Stimulated activated CD4-positive, alpha-beta T cell treated with anti-CD3 and anti-CD28 coated beads, Interleukin-4, amount 100 ng/mL, for 1 hour (primary cell): ENCODE measurements around the gene RRM1.
"Not testable (repeated sequence)": the region's sequence is repeated elsewhere in the genome, so short reads cannot be mapped to it uniquely, and the experiment has no call there.

Experiments
- DNase-seq: peaks from one replicate; pipeline ENCODE4 v3.0.0-alpha.2; 2020

RRM1 gene

DNA sequence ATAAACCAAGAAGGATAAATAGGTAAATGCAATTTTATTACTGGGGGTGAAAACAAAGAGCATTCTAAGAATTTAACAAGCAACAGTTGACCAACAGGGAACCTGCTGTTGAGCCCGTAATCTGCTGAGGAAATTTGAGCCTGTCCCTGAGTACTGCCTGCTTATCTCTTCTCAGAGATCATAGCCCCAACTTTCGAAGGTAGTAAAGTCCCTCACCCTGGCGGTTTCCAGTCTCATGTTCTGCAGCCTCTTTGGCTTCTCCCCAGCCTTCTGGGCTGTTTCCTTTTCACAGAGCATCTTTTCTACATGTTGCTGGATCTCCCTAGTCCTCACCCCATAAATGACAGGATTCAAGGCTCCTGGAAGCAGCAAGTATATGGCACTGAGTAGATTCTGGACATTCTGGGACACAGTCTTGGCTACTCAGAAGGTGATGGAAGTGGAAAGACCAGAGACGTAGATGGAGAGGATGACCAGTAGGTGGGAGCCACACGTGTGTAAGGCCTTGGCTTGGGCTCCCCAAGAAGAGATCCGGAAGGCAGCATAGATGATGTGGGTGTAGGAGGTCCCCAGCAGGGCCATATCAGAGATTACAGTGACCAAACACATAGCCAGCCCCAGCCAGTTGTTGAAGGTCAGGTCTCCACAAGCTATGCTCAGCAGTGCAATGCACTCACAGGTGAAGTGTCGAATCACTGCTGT lies 51.6 kb downstream of the RRM1 start:
- no peak for DNase-seq

DNA sequence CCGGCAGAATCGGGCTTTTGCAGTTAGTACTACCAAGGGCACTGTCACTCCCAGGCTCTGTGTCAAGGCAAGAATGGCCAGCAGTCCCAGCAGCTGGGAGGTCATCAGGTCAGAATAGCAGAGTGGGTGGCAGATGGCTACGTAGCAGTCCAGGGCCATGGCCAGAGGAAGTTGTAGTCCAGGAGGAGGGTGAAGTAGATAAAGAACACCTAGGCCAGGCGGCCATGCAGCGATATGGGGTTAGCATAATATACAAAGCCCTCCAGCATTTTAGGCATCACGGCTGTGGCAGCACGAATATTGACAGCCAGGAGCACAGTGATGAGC lies 52.1 kb downstream of the RRM1 start:
- DNase-seq, result no peak

DNA sequence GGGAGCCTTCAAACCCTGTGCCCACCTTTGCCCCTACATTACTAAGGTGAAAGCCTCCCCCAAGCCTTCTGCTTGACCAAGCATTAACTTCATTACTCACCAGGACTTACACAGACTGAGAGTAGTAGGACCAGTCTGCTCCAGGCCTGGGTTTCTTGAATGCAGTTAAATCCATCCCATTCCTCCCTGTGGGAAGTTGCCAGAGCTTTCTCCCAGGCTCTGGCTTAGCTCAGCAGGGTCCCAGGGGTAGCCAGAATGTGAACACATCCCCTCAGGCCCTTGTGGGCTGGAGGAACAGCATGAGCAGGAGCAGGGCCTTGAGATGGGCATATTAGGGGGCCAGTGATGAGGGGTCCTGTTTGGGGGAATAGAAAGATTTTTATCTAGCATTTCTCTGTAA lies 59.9 kb downstream of the RRM1 start:
- DNase-seq, result no peak

DNA sequence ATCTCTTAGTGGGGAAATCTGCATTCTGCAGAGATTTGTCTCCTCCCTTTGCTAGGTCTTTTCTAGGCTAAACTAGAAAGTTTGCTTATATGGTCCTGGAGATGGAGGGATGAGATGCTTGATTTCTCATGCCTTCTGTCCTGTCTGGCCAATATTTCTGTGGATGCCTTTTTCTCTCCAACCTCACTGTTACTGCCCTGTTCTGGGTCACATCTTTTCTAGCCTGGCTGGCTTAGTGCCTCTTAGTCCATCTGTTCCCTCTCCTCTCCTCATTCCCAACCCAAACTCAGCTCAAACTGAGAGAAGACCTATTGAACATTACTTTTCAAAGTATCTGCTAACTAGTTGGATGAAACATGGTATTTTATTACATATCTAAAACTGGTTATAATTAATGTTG lies 62.0 kb downstream of the RRM1 start:
- DNase-seq, result no peak

DNA sequence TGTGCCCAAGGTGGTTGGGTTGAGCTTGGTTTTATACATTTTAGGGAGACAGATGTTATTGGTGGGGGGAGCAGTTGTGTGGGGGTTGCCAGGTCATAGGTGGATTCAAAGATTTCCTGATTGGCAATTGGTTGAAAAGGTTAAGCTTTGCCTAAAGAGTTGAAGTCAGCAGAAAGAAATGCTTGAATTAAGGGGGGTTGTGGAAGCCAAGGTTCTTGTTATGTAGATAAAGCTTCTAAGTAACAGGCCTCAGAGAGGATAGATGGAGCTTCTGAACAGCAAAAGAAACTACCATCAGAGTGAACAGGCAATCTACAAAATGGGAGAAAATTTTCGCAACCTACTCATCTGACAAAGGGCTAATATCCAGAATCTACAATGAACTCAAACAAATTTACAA lies 64.2 kb downstream of the RRM1 start:
- DNase-seq, result not testable (repeated sequence)

DNA sequence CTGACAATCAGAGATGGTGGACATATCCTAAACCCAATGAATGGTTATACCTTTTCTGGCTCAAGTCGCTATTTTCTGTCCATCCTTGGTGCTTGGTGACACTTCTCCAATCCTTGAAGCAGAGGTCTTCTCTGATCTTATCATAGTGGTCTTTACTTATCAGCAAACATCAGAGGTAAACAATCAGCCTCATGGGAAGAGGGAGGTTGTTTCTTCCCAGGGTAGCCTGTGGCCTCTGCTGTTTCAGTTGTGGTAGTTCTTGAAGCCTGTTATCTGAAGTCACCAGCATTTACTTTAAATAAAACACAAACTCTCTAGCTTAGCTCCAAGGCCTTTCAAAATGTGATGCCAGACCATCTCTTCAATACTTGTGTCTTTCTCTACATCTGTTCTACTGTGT lies 66.7 kb downstream of the RRM1 start:
- DNase-seq, result no peak

DNA sequence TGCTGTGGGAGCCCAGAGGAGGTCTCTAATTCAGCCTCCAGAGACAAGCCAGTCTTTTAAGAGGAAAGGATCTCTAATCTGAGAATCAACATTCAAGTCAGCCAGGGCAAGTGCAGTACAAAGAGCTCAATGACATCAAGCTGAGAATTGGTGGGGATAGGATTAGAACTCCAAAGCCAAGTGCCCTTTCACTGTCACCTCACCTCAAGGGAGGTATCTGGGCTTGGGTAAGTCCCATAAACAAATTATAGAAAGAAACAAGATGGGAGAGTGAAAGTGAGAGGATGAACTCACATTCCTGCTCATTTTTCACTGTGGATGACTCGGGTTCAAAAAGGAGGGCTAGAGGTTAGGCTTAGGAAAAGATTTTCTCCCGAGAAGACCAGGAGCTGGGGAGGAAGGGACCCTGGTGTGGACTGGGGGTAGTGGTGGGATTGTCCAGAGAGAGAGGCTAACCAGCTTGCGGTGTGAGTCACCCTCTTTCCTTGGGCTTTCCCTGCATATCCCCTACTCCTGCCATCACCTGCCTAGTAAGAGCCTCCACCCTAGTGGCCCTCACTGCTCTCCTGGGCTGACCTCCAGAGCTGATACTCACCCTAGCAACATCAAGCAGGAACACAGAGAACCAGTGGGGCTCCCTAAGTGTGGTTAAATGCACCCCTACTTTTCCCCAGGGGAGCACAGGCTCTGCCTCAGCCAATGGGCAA lies 70.4 kb downstream of the RRM1 start:
- DNase-seq, result no peak

DNA sequence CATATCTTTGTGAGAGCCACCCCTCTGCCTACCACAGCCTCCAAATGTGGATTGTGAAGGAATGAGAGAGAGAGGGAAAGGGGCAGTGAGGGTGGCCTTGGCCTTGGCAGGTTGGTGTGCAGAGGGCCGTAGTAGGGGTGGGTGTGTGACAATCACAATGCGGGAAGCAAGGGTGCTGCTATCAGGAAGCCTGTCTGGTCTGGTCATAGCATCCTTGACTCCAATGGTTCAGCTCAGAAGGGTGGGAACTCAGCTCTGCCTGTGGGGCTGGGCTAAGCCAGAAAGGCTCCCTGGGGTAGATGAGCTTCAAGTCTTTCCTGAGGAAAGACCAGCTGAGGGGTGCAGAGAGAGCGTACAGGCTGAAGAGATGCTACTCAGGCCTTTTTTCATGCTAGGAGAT lies 72.7 kb downstream of the RRM1 start:
- no peak for DNase-seq

DNA sequence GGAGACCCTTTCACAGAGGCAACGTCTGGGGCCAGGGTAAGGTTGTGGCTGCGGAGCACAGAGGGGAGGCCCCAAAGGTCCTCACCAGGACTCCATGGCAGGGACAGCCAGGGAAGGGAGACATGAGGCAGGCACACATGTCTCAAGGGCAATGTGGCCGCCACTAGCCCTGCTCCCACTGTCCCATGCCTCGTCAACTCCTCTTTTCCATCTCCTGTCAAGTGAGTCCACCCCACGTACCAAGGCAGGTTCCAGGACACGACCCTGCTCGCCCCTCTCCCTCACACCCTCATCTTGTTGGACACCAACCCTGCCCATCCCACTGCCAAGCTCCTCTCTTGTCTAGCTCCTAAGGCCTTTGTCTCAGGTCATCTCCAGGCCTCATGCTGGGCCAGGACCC lies 73.2 kb downstream of the RRM1 start:
- no peak for DNase-seq

DNA sequence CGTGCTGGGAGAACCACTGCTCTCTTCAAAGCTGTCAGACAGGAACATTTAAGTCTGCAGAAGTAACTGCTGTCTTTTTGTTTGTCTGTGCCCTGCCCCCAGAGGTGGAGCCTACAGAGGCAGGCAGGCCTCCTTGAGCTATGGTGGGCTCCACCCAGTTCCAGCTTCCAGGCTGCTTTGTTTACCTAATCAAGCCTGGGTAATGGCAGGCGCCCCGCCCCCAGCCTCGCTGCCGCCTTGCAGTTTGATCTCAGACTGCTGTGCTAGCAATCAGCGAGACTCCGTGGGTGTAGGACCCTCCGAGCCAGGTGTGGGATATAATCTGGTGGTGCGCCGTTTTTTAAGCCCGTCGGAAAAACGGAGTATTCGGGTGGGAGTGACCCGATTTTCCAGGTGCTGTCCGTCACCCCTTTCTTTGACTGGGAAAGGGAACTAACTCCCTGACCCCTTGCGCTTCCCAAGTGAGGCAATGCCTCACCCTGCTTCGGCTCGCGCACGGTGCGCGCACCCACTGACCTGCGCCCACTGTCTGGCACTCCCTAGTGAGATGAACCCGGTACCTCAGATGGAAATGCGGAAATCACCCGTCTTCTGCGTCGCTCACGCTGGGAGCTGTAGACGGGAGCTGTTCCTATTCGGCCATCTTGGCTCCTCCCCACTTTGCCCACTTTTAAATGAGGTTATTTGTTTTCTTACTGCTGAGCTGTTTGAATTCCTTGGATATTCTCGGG lies 81.2 kb downstream of the RRM1 start:
- not testable (repeated sequence) for DNase-seq

DNA sequence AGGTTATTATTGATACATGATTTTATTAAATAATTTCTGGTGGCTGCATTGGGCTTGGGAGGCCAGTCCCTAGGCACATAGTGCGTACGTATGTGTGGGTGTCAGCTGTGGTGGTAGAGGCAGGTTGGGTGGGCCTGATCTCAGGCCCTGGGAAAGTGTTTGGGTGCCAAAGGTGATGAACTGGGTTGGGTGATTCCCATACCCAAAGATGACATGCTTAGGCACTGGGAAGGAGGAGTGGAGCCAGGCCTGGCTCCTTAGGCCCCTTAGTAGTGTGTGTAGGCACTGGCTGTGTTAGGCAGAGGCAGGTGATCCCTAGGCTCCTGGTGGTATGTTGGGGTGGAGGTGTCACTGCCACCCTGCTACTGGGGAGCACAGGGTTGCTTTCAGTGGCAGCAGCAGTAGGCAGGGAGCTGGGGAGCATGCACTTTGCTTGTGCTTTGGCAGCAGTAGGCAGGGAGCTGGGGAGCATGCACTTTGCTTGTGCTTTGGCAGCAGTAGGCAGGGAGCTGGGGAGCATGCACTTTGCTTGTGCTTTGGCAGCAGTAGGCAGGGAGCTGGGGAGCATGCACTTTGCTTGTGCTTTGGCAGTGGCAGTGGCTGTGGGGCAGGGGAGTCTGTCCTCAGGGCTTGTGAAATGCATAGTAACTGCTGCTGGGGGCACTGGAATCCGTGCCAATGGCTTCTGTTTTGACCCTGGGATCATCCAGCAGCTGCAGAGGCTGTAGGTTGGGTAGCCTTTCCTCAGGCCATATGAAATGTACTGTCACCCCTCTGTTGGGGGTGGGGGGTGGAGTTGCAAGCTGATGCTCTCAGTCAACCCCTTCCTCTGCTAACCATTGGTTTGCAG lies 84.4 kb downstream of the RRM1 start:
- no peak for DNase-seq

DNA sequence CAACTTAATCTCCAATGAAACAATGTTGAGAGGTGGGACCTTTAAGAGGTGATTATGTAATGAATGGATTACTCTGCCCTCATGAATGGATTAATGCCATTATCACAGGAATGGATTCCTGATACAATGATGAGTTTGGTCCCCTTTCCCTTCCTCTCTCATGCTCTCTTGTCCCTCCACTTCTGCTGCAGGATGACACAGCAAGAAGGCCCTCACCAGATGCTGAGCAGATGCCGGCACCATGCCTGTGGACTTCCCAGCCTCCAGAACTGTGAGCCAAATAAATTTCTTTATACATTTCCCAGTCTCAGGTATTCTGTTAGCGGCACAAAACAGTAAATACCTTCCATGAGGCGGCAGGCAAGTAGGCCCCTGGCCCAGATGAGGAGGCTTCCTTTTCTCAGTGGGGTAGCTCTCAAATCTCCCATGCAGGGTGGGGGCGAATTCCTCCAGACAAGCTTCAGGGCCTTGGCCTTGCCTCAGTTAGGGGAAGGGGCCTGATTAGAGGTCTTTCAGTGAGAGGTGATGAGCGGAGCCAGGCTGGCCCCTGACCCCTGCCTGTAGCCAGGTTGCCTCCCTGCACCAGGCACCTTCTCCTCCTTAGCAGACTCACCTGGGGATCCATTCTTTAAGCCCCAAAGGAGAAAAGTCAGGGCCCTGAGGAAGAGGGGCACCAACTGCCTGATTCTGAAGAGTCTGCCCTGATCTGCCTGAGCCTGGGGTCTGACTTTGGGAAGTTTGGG lies 86.0 kb downstream of the RRM1 start:
- no peak for DNase-seq

DNA sequence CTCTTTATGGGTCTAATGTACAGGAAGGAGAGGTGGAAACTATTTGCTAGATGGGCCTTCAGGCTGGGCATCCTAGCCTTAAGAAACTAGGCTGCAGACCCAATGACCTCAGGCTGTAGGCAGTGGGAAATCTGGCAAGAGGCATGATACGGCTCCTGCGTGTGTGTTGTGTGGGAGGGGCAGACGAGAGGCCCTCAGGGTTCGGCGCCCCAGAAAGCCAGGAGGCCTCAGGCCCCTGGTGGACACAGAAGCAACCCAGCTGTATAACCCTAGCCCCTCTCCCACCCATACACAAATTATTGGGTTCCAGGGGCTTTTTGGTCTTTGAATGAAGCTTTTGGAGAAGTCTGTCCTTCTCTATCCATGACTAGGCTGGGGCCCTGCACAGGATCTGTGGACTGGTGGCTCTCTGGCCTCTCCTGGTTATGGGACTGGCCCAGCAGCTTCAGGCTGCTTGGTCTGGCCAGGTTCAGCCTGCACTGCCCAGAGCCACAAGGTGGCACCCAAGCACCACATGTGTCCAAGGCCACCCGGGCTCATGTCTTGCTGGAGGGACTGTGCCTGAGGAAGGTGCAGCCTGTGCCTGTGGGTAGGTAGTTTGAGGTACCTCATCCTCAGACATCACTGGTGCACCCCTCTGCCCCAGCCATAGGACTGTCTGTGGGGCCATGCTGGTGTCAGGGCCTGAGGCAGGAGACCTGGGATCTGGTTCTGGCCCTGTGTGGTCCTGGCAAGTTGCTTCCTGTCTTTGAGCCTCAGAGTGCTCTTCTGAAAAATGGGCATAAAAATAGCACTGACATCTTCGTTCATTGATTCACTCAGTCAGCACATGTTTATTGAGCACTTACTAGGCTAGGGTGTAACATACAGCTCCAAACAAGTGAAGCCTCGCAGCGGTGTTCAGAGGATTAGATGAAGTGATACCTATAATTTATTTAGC lies 87.5 kb downstream of the RRM1 start:
- DNase-seq, result peak; percentile 17

DNA sequence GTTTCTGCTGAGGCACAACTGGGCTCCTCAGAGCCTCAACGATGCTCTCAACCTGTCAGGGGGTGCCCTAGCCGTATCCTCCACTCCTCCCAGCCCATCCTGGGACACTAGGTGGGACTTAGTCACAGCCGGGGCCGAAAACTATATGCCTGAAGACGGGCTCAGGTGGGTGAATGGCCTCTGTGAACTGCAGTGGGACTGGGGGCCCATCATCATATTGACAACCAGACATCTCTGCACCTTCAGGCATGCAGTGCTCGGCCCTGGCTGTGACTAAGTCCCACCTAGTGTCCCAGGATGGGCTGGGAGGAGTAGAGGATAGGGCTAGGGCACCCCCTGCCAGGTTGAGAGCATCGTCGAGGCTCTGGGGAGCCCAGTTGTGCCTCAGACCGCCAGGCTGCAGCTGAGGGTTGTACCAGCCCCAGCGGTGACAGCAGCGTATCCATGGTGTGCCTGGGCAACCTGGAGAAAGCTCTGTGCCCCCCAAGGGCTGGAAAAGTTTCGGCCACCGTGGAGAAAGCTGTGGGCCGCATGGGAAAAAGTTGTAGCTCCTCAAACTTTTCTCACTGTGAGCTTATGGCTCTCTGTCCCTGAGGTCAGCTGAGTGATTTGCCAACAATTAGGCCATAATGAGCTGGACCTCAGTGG lies 88.9 kb downstream of the RRM1 start:
- no peak for DNase-seq

DNA sequence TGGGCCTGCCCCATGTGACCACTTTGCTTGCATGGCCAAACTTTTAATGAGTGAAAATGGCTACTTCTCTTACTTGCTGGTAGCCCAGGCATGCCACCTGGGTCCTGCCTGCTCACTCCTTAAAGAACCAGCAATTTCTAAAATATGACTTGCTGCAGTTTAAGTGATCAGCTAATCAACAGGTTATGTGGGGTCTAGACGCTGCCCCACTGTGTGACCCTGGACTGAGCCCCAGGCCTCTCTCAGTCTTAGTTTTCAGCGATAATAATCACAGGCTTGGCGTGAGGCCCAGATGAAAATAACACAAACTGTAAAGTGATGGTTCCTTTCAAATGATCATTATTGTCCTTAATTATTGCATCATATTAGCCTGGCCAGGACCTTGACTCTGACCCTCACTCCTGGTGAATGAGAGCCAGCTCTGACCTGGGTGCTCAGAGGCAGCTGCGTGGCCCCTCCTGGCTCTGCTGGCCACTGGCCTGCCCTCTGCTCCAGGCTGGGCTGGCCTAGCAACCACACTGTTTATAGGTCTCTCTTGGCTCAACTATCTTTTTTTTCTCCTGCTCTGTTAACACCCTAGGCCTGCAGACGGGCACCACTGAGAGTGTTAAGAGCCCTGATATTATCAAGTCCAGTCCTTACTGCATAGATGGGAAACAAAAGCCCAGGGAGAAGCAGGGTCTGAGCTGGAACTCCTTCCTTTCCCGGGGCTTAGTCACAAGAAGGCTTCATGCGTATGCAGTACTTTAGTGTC lies 89.7 kb downstream of the RRM1 start:
- DNase-seq, result no peak

DNA sequence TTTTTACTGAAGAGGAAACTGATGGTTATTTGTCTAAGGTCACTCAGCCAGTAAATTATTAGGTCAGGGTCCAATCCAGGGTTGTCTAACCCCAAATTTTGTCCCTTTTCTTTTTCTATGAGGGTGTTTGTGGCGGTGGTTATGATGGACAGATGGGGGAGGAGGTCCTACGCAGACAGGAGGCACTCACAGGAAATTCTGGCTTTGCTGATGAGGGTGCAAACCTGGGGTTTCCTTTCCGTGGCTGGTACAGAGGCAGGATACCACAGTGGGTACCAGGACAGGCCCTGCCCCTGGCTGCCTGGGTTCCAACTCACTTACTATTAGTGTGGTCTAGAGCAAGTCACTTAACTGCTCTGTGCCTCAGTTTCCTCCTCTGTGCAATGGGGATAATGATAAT lies 91.0 kb downstream of the RRM1 start:
- DNase-seq, result no peak

DNA sequence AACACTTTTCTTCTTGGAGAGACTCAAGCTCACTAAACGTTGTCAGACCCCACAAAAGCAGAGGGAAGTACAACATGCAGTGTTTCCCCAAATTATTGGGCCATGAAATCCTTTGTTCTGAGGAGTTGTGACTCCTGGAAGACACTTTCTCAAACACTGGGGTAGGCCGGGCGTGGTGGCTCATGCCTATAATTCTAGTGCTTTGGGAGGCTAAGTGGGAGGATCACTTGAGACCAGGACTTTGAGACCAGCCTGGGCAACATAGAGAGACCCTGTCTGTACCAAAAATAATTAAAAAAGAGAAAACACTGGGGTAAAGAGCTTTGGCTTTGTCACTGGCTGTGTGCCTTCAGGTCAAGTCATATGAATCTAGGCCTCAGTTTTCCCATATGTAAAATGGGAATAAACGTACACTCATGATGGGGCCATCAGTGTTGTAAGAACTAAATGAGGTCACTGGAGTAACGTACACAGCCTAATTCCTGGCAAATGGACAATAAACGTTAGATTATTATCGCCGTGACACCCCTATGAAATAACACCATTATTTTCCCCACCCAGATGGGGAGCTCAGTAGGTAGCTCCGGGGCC lies 92.0 kb downstream of the RRM1 start:
- no peak for DNase-seq

DNA sequence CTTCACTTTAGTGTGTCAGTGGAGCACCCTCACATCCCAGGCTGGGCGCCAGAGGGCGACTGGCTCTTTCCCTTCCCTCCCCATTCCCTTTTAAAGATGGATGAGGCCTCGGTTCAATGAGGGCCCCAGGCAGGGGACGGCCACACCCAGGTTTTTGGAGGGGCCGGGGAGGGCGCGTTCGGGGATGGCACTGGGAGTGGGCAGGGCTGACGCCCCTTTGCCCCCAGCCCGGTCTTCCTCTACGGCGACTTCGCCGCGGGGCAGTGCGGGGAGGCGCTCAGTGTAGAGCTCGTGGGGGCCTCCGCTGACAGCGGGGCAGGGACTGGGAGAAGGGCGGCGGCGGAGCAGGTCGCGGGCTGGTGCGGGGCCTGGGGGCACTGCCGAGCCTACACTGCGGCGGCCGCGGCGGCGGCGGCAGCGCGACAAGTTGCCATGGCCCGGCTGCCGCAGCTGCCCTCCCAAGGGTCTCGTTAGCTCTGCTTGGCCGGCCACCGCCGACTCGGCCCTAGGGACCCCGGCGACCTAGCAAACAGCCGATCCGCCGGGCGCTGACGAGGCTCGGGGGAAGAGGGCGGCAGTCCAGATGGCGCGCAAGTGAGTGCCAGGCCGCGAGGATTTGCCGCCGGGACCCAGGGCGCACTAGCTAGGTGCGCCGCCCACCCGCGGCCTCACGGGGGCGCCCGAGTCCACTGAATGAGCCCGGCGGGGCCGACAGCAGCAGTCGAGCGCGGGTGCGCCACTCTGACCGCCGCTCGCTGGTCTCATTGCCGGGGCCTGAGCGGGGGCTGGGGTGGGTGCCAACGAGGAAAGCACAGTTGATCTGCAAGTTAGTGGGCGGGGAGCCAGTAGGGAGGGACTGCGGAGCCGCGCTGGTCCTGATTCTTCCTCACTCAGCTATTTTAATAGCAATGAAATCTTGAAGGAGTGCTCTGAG lies 92.7 kb downstream of the RRM1 start:
- DNase-seq, result peak; percentile 85
